Measurements from ENCODE around the gene BORCS8. TPM values are rescaled to one million over a fixed set of nuclear protein-coding genes. Genes with fewer than 3 reads are reported as not detected.

Gene BORCS8
- total RNA-seq, 1 donor from 2014 or later, result 33.5 TPM

DNA sequence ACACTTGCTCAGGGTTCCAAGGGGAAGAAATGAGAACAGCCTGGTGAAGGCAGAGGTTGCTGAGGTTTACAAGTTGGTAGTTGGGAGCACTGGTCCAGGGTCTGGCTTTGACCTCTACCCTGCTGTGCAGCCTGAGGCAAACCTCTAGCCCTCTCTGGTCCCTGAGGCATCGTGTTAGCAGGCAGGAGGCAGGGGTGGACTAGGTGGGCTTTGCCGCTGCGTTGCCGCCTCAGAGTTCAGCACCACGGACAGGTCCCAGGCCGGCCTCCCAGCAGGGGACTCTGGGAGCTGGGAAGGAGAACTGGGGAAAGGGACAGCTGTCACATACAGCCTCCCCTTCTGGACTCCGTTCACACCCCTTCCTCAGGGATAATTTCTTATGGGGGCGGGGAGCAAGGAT is 22.9 kb upstream of the BORCS8 start:
- Mint-ChIP-seq H3K27me3 (ENCODE audit: low read depth, unreplicated experiment) (peaks cover 54% of the 10 kb centered on the region), H3K27ac (ENCODE audit: unreplicated experiment) (no peak overlapping the region), H3K4me3 (ENCODE audit: unreplicated experiment) (no peak overlapping the region), H3K9me3 (ENCODE audit: unreplicated experiment) (peaks cover 5% of the 10 kb centered on the region), H3K36me3 (ENCODE audit: low read depth, unreplicated experiment) (no peaks in the 10 kb centered on the region), H3K4me1 (ENCODE audit: low read depth, unreplicated experiment) (no peaks in the 10 kb centered on the region)
- Histone ChIP-seq H3K36me3 (ENCODE audit: insufficient read depth, low read length) (no peaks in the 10 kb centered on the region), H3K27ac (ENCODE audit: low read depth, low read length) (no peak overlapping the region), H3K4me1 (ENCODE audit: insufficient read depth, low read length) (no peaks in the 10 kb centered on the region), H3K9ac (ENCODE audit: low read length) (no peak overlapping the region), H3K9me3 (ENCODE audit: insufficient read depth, low read depth, low read length) (no peaks in the 10 kb centered on the region), H4K20me1 (ENCODE audit: insufficient read depth, low read length) (no peaks in the 10 kb centered on the region), H3K4me2 (ENCODE audit: low read length) (no peak overlapping the region), H3K27me3 (ENCODE audit: insufficient read depth, low read length) (peaks cover 23% of the 10 kb centered on the region), H3K79me2 (ENCODE audit: insufficient read depth, low read length) (no peaks in the 10 kb centered on the region), H2AFZ (ENCODE audit: low read depth, low read length) (no peak overlapping the region), H3K4me3 (ENCODE audit: insufficient read depth, low read depth, low read length) (no peak overlapping the region)
- DNase-seq (ENCODE audit: low read depth) (peak; percentile 25), FAIRE-seq (no peak)
- TF ChIP-seq EZH2 (IDR thresholded peaks at IDR 0.05; ENCODE audit: insufficient read depth, low read length) (no peak), CTCF (IDR thresholded peaks at IDR 0.05; ENCODE audit: insufficient read depth, low read depth, low read length) (no peak)

DNA sequence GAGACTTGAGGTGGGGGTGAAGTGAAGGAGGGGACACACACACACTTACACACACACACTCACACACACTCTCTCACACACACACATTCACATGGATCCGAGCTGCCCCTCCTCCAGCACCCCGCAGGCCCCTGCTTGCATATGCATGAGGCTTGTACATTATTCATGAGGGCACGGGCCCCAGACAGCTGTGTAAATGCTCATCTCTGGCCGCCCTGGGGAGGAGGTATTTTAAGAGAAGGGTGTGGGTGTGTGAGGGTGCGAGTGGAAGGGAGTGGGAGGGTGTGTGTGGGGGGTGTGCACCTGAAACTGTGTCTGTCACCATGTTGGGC is 22.2 kb upstream of the BORCS8 start:
- no peak for TF ChIP-seq CTCF (IDR thresholded peaks at IDR 0.05; ENCODE audit: insufficient read depth, low read depth, low read length)
- no peak for TF ChIP-seq EZH2 (IDR thresholded peaks at IDR 0.05; ENCODE audit: insufficient read depth, low read length)
- Histone ChIP-seq H2AFZ (ENCODE audit: low read depth, low read length) (no peak overlapping the region), H3K27me3 (ENCODE audit: insufficient read depth, low read length) (peaks cover 23% of the 10 kb centered on the region), H3K79me2 (ENCODE audit: insufficient read depth, low read length) (no peaks in the 10 kb centered on the region), H4K20me1 (ENCODE audit: insufficient read depth, low read length) (no peaks in the 10 kb centered on the region), H3K4me1 (ENCODE audit: insufficient read depth, low read length) (no peaks in the 10 kb centered on the region), H3K36me3 (ENCODE audit: insufficient read depth, low read length) (no peaks in the 10 kb centered on the region), H3K4me2 (ENCODE audit: low read length) (no peak overlapping the region), H3K27ac (ENCODE audit: low read depth, low read length) (no peak overlapping the region), H3K9me3 (ENCODE audit: insufficient read depth, low read depth, low read length) (no peaks in the 10 kb centered on the region), H3K9ac (ENCODE audit: low read length) (no peak overlapping the region), H3K4me3 (ENCODE audit: insufficient read depth, low read depth, low read length) (no peak overlapping the region)
- Mint-ChIP-seq H3K4me1 (ENCODE audit: low read depth, unreplicated experiment) (no peaks in the 10 kb centered on the region), H3K9me3 (ENCODE audit: unreplicated experiment) (peaks cover 5% of the 10 kb centered on the region), H3K27ac (ENCODE audit: unreplicated experiment) (no peak overlapping the region), H3K4me3 (ENCODE audit: unreplicated experiment) (no peak overlapping the region), H3K36me3 (ENCODE audit: low read depth, unreplicated experiment) (no peaks in the 10 kb centered on the region), H3K27me3 (ENCODE audit: low read depth, unreplicated experiment) (peaks cover 61% of the 10 kb centered on the region)
- FAIRE-seq (no peak), DNase-seq (ENCODE audit: low read depth) (no peak)

DNA sequence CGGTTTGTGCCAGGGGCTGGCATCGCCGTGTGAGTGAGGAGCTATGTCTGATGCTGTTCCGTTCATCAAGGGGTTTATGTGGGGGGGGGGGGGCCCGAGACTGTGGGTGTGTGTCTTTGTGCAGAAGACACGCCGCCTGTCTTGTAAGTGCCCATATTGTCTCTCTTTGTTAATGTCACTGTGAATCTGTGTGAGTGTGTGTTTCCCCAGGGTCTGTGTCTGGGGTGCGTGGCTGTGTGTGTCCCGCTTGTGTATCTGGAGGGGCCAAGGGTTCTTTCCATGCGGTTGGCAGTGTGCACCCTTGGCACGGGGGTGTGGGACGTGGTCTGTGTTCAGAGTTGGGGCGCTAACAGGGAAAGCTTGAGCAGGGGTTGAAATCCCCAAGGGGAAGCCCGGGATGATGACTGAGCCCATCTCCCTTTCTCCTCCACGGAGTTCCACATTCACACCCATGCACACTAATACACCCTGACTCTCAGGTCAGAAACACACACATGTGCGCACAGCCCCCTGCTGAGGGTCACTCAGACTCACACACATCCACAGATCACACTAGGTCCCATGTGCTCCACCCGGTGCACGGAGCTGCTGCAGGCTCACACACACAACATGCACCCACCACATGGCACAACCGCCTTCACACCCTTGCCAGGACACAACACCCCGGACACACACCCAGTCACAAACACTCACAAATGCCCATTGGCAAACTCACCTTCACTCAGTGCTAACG is 21.6 kb upstream of the BORCS8 start:
- peaks cover 63% of the 10 kb centered on the region for H3K27me3 Mint-ChIP-seq (ENCODE audit: low read depth, unreplicated experiment)
- TF ChIP-seq EZH2 (IDR thresholded peaks at IDR 0.05; ENCODE audit: insufficient read depth, low read length) (no peak), CTCF (IDR thresholded peaks at IDR 0.05; ENCODE audit: insufficient read depth, low read depth, low read length) (no peak)
- Histone ChIP-seq H3K79me2 (ENCODE audit: insufficient read depth, low read length) (no peaks in the 10 kb centered on the region), H3K9ac (ENCODE audit: low read length) (no peak overlapping the region), H3K4me2 (ENCODE audit: low read length) (no peak overlapping the region), H3K9me3 (ENCODE audit: insufficient read depth, low read depth, low read length) (no peaks in the 10 kb centered on the region), H3K27ac (ENCODE audit: low read depth, low read length) (no peak overlapping the region), H3K27me3 (ENCODE audit: insufficient read depth, low read length) (peaks cover 23% of the 10 kb centered on the region), H2AFZ (ENCODE audit: low read depth, low read length) (no peak overlapping the region), H3K36me3 (ENCODE audit: insufficient read depth, low read length) (no peaks in the 10 kb centered on the region), H3K4me1 (ENCODE audit: insufficient read depth, low read length) (no peaks in the 10 kb centered on the region), H3K4me3 (ENCODE audit: insufficient read depth, low read depth, low read length) (no peak overlapping the region), H4K20me1 (ENCODE audit: insufficient read depth, low read length) (no peaks in the 10 kb centered on the region)
- DNase-seq (ENCODE audit: low read depth) (no peak), FAIRE-seq (no peak)
- no peak overlapping the region for H3K27ac Mint-ChIP-seq (ENCODE audit: unreplicated experiment)
- H3K4me3 Mint-ChIP-seq (ENCODE audit: unreplicated experiment), result no peak overlapping the region
- H3K36me3 Mint-ChIP-seq (ENCODE audit: low read depth, unreplicated experiment), result no peaks in the 10 kb centered on the region
- H3K9me3 Mint-ChIP-seq (ENCODE audit: unreplicated experiment), result peaks cover 5% of the 10 kb centered on the region
- H3K4me1 Mint-ChIP-seq (ENCODE audit: low read depth, unreplicated experiment), result no peaks in the 10 kb centered on the region

Data from astrocyte (in vitro differentiated cells and primary cell).